HG03439 (cell line): ENCODE measurements around the gene TNIP3.

Experiments
- ATAC-seq: cut with Tn5 transposase; IDR thresholded peaks from one replicate; pipeline ENCODE4 v1.9.1; 2021; ENCODE audit warnings: mild to moderate bottlenecking, moderate library complexity; ENCODE audit not compliant: unreplicated experiment

The TNIP3 gene

GRCh38 chr4:121093261-121093660 is 70.9 kb downstream of the TNIP3 start:
- no peak for ATAC-seq

- no peak for ATAC-seq
These were observed 72.2 kb downstream of the TNIP3 start for GRCh38 chr4:121091941-121092340.

GRCh38 chr4:121088867-121089266 is 75.3 kb downstream of the TNIP3 start:
- no peak for ATAC-seq
